NT2/D1 (cell line): ENCODE measurements around the gene GOLGA8M.
"Not testable (repeated sequence)": the region's sequence is repeated elsewhere in the genome, so short reads cannot be mapped to it uniquely, and the experiment has no call there.

Experiments
- SUZ12 ChIP-seq: IDR thresholded peaks from 2 replicates; pipeline ENCODE4 v1.6.1; 2011; ENCODE audit not compliant: insufficient read length, insufficient read depth; ENCODE audit errors: extremely low read depth
- YY1 ChIP-seq: IDR thresholded peaks from 2 replicates; pipeline ENCODE4 v1.6.1; 2011; ENCODE audit not compliant: insufficient read length, insufficient read depth
- ZNF274 ChIP-seq: IDR thresholded peaks from 2 replicates; pipeline ENCODE4 v1.6.1; 2011; ENCODE audit warnings: mild to moderate bottlenecking, low read depth, low read length

- TF ChIP-seq YY1, SUZ12, ZNF274: not testable (repeated sequence)
Measured at GRCh38 chr15:28673533-28673932, 38.7 kb downstream of the GOLGA8M start.
